Measurements from ENCODE around the gene ASPDH. TPM values are rescaled to one million over a fixed set of nuclear protein-coding genes. Genes with fewer than 3 reads are reported as not detected.

ASPDH gene
- total and polyA plus RNA-seq, 2 donors (not counting 1 experiment from before 2014, with no cell fraction given): not detected

DNA sequence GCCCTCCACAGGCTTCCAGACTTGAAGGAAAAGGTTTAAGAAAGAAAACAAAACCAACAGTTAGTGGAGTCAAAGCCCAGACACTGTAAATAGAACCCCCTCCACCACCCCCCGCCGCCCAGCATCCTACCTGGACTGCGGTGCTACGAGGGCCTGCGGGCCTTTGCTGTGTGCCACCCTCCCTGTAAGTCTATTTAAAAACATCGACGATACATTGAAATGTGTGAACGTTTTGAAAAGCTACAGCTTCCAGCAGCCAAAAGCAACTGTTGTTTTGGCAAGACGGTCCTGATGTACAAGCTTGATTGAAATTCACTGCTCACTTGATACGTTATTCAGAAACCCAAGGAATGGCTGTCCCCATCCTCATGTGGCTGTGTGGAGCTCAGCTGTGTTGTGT is 30.8 kb downstream of the ASPDH start:
- no peaks in the 10 kb centered on the region for H3K27me3 ChIP-seq (replicated peaks in 1 of 4; ENCODE audit: control extremely low read depth in 1 of 4, control insufficient read depth in 3 of 4, insufficient read depth in 4 of 4, low read length in 3 of 4)
- ChIA-PET CTCF (no interaction called here), POLR2A (no interaction called here)
- peaks cover 13% of the 10 kb centered on the region for H3K4me1 Mint-ChIP-seq
- no peak for ATAC-seq (ENCODE audit: low read depth)
- H3K36me3 ChIP-seq (replicated peaks in 1 of 2; ENCODE audit: control extremely low read depth in 1 of 2, control insufficient read depth in 1 of 2, extremely low read depth in 1 of 2, insufficient read depth in 2 of 2, low read length in 1 of 2): peaks cover 0 to 51% of the 10 kb centered on the region in 2 experiments
- H3K27me3 Mint-ChIP-seq: no peaks in the 10 kb centered on the region
- no peak for TF ChIP-seq EZH2 (IDR thresholded peaks at IDR 0.05; ENCODE audit: borderline replicate concordance, insufficient read depth, low read depth, low read length, poor library complexity, severe bottlenecking)
- TF ChIP-seq, protein P1, sequence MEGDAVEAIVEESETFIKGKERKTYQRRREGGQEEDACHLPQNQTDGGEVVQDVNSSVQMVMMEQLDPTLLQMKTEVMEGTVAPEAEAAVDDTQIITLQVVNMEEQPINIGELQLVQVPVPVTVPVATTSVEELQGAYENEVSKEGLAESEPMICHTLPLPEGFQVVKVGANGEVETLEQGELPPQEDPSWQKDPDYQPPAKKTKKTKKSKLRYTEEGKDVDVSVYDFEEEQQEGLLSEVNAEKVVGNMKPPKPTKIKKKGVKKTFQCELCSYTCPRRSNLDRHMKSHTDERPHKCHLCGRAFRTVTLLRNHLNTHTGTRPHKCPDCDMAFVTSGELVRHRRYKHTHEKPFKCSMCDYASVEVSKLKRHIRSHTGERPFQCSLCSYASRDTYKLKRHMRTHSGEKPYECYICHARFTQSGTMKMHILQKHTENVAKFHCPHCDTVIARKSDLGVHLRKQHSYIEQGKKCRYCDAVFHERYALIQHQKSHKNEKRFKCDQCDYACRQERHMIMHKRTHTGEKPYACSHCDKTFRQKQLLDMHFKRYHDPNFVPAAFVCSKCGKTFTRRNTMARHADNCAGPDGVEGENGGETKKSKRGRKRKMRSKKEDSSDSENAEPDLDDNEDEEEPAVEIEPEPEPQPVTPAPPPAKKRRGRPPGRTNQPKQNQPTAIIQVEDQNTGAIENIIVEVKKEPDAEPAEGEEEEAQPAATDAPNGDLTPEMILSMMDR (IDR thresholded peaks at IDR 0.05): no peak
- no peak overlapping the region for H3K4me2 ChIP-seq (replicated peaks; ENCODE audit: low read depth, low read length, poor library complexity, severe bottlenecking)
- H3K4me1 ChIP-seq (ENCODE audit: control insufficient read depth in 2 of 2, insufficient read depth in 2 of 2, low read length in 2 of 2): peaks cover 7 to 9% of the 10 kb centered on the region in 2 donors
- DNase-seq: no peak
- intact Hi-C loops (cut with micrococcal nuclease): no loop called here
- H3K9ac ChIP-seq (ENCODE audit: low read length): no peak overlapping the region
- H3K9me3 Mint-ChIP-seq (ENCODE audit: insufficient read depth): no peaks in the 10 kb centered on the region
- H3K27ac Mint-ChIP-seq: no peak overlapping the region
- peaks cover 56% of the 10 kb centered on the region for H4K20me1 ChIP-seq (ENCODE audit: control insufficient read depth, insufficient read depth, low read length, poor library complexity, severe bottlenecking)
- no peak overlapping the region for H3K27ac ChIP-seq (ENCODE audit: low read length in 2 of 2)
- H3K4me3 Mint-ChIP-seq: no peak overlapping the region
- 92% methylated on average over 10 of the region's 10 CpGs for WGBS (ENCODE audit: insufficient coverage)
- H3K9me3 ChIP-seq (ENCODE audit: control extremely low read depth in 1 of 3, control insufficient read depth in 2 of 3, insufficient read depth in 1 of 3, low read length in 2 of 3): peaks cover 0 to 10% (median 0%) of the 10 kb centered on the region in 3 donors
- H3K79me2 ChIP-seq (ENCODE audit: control insufficient read depth, insufficient read depth, low read length): peaks cover 38% of the 10 kb centered on the region
- H3K4me3 ChIP-seq (ENCODE audit: control extremely low read depth in 1 of 5, extremely low read depth in 1 of 5, insufficient read depth in 1 of 5, low read depth in 2 of 5, low read length in 4 of 5): no peak overlapping the region
- no peak overlapping the region for H2AFZ ChIP-seq (ENCODE audit: insufficient read depth, low read depth, low read length, poor library complexity, severe bottlenecking)

DNA sequence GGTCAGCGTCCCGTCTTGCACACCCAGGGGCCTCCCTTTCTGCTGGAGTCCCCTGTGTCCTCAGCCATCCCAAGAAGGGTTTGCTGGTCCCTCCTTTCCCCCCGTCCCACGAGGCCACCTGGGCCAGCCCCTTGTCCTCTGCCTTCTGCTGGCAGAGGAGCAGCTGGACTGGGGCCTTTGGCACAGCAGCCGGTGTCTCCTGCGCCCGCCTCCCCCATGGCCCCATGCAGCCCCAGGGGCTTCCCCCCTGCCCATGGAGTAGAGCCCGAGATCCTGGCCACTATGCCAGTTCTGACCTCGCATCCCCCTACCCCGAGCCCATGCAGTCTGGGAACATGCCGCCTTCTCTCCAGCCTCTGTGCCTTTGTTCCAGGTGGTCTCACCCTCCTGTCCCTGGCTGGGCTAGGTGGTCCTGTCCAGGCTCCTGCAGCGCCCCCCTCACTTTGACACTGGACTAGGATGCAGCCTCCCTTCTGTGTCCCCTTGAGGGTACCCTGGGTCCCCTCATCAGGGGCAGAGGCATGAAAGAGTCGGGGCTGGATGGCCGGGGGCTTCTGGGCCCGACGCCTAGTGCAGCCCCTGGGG is 31.4 kb downstream of the ASPDH start:
- intact Hi-C loops (cut with micrococcal nuclease): no loop called here
- no peak overlapping the region for H3K4me3 Mint-ChIP-seq
- no peaks in the 10 kb centered on the region for H3K27me3 Mint-ChIP-seq
- ChIA-PET CTCF (no interaction called here), POLR2A (no interaction called here)
- no peaks in the 10 kb centered on the region for H3K9me3 Mint-ChIP-seq (ENCODE audit: insufficient read depth)
- no peak overlapping the region for H3K4me3 ChIP-seq (ENCODE audit: control extremely low read depth in 1 of 5, extremely low read depth in 1 of 5, insufficient read depth in 1 of 5, low read depth in 2 of 5, low read length in 4 of 5)
- peaks cover 16% of the 10 kb centered on the region for H3K4me1 Mint-ChIP-seq
- H4K20me1 ChIP-seq (ENCODE audit: control insufficient read depth, insufficient read depth, low read length, poor library complexity, severe bottlenecking): peaks cover 58% of the 10 kb centered on the region
- H3K27me3 ChIP-seq (replicated peaks in 1 of 4; ENCODE audit: control extremely low read depth in 1 of 4, control insufficient read depth in 3 of 4, insufficient read depth in 4 of 4, low read length in 3 of 4): no peaks in the 10 kb centered on the region
- DNase-seq (no peak), ATAC-seq (ENCODE audit: low read depth) (no peak)
- no peak overlapping the region for H3K27ac ChIP-seq (ENCODE audit: low read length in 2 of 2)
- H3K4me2 ChIP-seq (replicated peaks; ENCODE audit: low read depth, low read length, poor library complexity, severe bottlenecking): no peak overlapping the region
- H3K4me1 ChIP-seq (ENCODE audit: control insufficient read depth in 2 of 2, insufficient read depth in 2 of 2, low read length in 2 of 2): peaks cover 9 to 11% of the 10 kb centered on the region in 2 donors
- no peak overlapping the region for H3K9ac ChIP-seq (ENCODE audit: low read length)
- peaks cover 0 to 53% of the 10 kb centered on the region in 2 experiments for H3K36me3 ChIP-seq (replicated peaks in 1 of 2; ENCODE audit: control extremely low read depth in 1 of 2, control insufficient read depth in 1 of 2, extremely low read depth in 1 of 2, insufficient read depth in 2 of 2, low read length in 1 of 2)
- no peak for TF ChIP-seq EZH2 (IDR thresholded peaks at IDR 0.05; ENCODE audit: borderline replicate concordance, insufficient read depth, low read depth, low read length, poor library complexity, severe bottlenecking)
- TF ChIP-seq, protein P1 (IDR thresholded peaks at IDR 0.05): no peak
- no peak overlapping the region for H2AFZ ChIP-seq (ENCODE audit: insufficient read depth, low read depth, low read length, poor library complexity, severe bottlenecking)
- 88% methylated on average over 15 of the region's 16 CpGs for WGBS (ENCODE audit: insufficient coverage)
- H3K79me2 ChIP-seq (ENCODE audit: control insufficient read depth, insufficient read depth, low read length): peaks cover 44% of the 10 kb centered on the region
- H3K27ac Mint-ChIP-seq: no peak overlapping the region
- peaks cover 0 to 5% (median 0%) of the 10 kb centered on the region in 3 donors for H3K9me3 ChIP-seq (ENCODE audit: control extremely low read depth in 1 of 3, control insufficient read depth in 2 of 3, insufficient read depth in 1 of 3, low read length in 2 of 3)
